HG03103 (cell line): Measurements from ENCODE around the gene UNC93B1.
A peak's percentile ranks its signal among the peaks of the same experiment; 100 is the strongest.
"Not testable (repeated sequence)": the region's sequence is repeated elsewhere in the genome, so short reads cannot be mapped to it uniquely, and the experiment has no call there.

ENCODE experiments used
- ATAC-seq: cut with Tn5 transposase; IDR thresholded peaks from one replicate; pipeline ENCODE4 v1.9.1; 2021; ENCODE audit warnings: low read depth; ENCODE audit not compliant: unreplicated experiment

Gene UNC93B1

GRCh38 chr11:68010090-68011041, 6.5 kb upstream of the UNC93B1 start, which contains the start of gene ALDH3B1:
ALDH3B1 (plus strand) TSS chr11:68010327; CDS start chr11:68015298, 4,971 bp downstream.
- no peak for ATAC-seq

GRCh38 chr11:68009391-68010089, 5.6 kb upstream of the UNC93B1 start:
- ATAC-seq: no peak

- no peak for ATAC-seq
Measured at GRCh38 chr11:68008381-68009337, 4.8 kb upstream of the UNC93B1 start.

DNA sequence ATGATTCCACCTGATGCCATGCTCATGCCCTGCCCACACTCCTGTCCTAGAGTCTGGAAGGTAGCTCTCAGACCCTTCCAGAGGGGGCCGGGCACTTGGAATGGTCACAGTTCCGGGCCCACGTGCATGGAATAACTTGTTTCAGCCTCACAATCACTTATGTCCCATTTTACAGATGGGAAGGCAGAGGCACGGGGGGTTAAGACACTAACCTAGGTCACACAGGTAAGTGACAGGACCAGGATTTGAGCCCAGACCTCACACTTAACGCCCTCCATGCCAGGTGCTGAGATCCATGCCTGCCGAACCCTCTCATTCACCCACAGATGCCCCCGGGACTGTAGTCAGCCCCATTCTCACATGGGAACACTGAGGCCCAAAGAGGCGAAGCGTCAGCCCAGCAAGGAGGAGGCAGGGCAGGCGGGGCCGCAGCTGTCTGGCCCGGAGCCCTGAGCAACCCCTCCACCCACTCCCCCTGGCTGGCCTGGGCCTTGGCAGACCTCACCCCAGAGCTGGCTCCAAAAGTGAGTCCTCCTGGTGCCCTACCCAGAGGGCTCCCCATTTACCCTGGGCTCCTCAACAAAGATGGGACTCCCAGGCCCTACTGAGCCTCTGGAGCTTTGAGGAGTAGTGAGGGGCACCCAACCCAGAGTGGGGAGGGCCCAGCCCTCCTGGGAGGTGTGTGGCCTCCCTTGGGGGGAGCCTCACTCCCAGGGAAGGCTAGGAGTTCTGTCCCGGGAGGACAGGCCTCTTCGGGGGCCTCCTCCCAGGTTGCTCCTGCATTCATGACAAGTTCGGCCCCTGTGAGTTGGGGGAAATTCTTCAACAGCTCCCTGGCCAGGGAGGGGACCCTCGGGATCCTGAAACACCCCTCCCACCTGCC, 3.8 kb upstream of the UNC93B1 start:
- no peak for ATAC-seq

GRCh38 chr11:68006606-68007166, 2.8 kb upstream of the UNC93B1 start:
- ATAC-seq: no peak

GRCh38 chr11:68004551-68005335, 846 bp upstream of the UNC93B1 start:
- ATAC-seq: no peak

DNA sequence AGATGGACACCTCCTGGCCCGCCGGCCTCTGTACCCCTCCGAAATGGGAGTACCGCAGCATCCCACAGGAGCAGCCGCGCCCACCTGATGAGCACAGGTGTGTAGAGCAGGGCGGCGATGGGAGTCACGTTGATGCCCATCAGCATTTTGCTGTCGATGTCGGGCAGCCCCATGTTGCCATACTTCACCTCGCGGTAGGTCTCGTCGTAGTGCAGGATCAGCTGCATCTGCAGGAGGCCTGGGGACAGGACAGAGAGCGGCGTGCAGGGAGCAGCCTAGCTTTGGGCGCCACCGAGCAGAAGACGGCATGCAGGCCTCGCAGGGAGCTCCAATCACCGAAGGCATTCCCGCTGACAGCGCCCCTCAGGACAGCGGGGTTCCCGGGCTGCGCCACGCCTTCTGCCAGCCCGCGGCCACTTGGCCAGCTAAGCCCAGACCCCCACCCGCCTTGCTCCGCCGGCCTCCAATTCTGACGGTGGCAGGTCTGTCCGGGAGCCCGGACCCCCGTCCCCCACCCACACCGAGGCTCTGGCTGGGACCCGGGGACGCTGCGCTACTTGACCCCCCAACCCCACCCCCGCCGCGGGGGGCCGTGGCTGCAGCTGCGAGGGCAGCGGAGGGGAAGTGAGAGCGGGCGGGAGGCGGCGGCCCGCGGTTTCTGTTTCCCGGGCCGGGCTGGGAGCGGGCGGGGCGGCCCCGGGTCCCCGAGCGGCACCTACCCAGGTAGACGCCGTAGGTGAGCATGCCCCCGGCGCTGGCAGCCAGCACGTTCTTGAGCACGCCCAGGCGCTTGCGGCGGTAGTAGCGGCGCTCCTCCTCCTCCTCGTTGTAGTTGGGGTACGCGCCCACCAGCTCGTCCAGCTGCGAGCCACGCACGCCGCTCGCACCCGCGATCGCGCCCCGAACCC, 705 bp downstream of the UNC93B1 start:
- peak; percentile 39 for ATAC-seq

DNA sequence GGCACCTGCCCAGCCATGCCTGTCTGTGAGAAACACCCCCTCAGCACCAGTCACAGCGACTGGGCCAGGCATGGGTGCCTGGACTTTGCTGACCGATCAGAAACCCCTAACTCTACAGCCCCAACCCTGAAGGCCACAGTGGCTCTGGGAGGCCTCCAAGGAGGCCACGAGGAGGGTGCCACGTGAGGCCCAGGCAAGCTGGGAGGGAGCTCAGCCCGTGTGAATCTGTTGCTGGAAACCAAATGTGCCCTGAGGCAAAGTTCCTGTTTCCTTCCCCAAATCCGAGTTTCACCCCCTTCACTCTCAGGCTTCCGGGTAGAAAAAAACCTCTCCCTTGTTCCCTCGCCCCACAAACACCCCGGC, 1.3 kb downstream of the UNC93B1 start:
- no peak for ATAC-seq

DNA sequence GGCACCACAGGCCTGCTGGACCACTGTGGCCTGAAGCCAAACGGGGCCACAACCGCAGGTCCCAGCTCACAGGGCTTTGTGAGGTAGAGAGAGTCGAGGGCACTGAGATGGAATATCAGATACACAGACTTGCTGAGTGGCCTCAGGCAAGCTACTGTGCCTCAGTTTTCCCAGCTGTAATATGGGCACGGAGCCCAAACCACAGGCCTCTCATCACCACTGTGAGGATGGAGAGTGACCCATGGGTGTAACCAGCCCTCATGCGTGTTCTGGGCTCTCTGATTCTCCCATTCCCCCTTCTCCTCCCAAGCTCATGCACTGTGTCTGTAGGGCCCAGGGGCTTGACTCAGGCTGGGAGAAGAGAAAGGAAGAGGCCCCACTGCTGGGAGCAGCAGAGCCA, 4.2 kb downstream of the UNC93B1 start:
- no peak for ATAC-seq

GRCh38 chr11:67999201-67999629, 4.7 kb downstream of the UNC93B1 start:
- ATAC-seq: no peak

- ATAC-seq: no peak
Measured at GRCh38 chr11:67998150-67999045, 5.5 kb downstream of the UNC93B1 start.

DNA sequence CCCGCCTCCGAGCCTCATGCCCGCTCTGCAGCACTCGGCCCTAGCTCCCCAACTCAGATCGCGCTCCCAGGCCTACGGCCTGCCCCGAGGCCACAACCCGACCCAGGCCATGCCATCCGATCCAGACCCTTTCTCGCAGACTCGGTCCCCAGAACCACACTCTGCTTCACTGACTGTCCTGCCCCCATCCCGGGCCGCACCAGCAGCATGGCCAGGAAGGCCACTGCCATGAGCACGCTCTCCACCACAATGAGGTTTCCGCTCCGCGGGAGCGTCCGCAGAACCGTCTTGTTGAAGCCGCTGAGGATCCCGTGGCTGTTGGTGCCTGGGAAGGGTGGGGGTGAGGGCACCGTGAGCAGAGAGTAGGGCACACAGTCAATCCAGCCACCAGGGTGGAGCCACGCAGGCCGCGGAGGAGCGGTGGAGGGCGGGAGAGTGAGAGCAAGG, 6.4 kb downstream of the UNC93B1 start:
- ATAC-seq: no peak

GRCh38 chr11:67996622-67997474, 7.0 kb downstream of the UNC93B1 start:
- ATAC-seq: no peak

- ATAC-seq: no peak
Measured at GRCh38 chr11:67996051-67996450, 7.8 kb downstream of the UNC93B1 start.

GRCh38 chr11:67995579-67995978, 8.3 kb downstream of the UNC93B1 start:
- not testable (repeated sequence) for ATAC-seq
